ENCODE data around the gene RAB18.

The RAB18 gene

DNA sequence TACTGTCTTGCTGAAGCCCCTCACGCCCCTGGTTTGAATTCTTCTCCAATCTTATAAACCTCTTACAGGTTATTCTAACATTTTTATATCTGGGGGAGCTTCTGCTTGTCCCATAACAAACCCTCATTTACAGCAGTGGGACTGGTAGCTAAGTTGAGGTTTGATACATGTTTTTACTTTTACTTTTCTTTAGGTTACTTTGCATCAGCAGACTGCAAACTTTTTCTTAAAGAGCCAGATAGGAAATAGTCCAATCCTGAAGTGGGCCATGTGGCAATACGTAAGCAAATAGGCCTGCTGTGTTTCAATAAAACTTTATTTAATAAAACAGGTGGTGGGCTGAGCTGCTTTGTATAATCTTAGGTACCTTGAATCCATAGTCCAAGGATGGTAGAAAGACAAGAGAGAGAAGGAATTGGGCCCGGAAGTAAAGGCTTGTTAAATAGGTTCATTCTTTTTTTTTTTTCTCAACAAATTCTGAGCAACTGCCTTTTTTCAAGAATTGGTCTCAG is 27.3 kb downstream of the RAB18 start:
- TF ChIP-seq, protein P1, sequence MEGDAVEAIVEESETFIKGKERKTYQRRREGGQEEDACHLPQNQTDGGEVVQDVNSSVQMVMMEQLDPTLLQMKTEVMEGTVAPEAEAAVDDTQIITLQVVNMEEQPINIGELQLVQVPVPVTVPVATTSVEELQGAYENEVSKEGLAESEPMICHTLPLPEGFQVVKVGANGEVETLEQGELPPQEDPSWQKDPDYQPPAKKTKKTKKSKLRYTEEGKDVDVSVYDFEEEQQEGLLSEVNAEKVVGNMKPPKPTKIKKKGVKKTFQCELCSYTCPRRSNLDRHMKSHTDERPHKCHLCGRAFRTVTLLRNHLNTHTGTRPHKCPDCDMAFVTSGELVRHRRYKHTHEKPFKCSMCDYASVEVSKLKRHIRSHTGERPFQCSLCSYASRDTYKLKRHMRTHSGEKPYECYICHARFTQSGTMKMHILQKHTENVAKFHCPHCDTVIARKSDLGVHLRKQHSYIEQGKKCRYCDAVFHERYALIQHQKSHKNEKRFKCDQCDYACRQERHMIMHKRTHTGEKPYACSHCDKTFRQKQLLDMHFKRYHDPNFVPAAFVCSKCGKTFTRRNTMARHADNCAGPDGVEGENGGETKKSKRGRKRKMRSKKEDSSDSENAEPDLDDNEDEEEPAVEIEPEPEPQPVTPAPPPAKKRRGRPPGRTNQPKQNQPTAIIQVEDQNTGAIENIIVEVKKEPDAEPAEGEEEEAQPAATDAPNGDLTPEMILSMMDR (IDR thresholded peaks at IDR 0.05; ENCODE audit: low read depth, low read length, missing control alignments): no peak
- H3K4me3 ChIP-seq (replicated peaks; ENCODE audit: low read depth, low read length): no peak overlapping the region
- DNase-seq (ENCODE audit: extremely low read depth, low read depth): no peak

DNA sequence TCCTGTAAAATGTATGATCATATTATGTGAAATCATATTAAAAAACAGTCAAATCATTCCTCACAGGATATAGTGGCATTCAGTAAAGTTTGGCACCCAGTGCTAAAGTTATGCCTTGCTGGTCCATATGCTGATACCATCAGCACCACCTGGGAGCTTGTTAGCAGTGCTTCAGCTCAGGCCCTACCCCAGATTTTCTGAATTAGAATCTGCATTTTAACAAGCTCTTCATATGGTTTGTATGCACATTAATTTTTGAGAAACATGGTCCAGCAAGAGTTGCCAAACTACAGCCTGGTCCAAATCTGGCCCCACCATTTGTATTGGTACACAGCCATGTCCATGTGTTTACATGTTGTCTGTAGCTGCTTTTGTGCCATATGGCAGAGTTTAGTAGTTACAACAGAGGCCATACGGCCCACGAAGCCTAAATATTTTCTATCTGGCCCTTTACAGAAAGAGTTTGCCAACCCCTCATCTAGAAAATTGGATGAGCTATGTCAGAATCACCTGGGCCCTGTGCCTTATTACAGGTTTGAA is 30.1 kb downstream of the RAB18 start:
- DNase-seq (ENCODE audit: extremely low read depth, low read depth): no peak
- TF ChIP-seq, protein P1 (IDR thresholded peaks at IDR 0.05; ENCODE audit: low read depth, low read length, missing control alignments): no peak
- no peak overlapping the region for H3K4me3 ChIP-seq (replicated peaks; ENCODE audit: low read depth, low read length)

DNA sequence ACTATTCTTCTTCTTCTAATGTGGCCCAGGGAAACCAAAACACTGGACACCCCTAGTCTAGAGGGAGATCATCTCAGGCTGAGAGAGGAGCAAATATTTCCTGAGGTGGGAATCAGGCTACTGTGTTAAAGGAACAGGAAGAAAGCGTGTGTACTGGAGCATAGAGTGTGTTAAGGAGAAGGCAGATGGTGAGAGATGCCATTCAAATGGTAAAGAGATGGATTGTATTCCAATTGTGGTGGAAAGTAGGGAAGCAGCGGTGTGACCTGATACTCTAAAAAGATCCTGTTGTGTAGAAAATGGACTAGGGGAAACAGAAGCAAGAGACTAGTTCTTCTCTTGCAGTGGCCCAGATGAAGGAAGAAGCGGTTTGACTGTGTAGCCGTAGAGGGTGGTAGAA is 31.2 kb downstream of the RAB18 start:
- TF ChIP-seq, protein P1 (IDR thresholded peaks at IDR 0.05; ENCODE audit: low read depth, low read length, missing control alignments): no peak
- no peak for DNase-seq (ENCODE audit: extremely low read depth, low read depth)
- no peak overlapping the region for H3K4me3 ChIP-seq (replicated peaks; ENCODE audit: low read depth, low read length)

DNA sequence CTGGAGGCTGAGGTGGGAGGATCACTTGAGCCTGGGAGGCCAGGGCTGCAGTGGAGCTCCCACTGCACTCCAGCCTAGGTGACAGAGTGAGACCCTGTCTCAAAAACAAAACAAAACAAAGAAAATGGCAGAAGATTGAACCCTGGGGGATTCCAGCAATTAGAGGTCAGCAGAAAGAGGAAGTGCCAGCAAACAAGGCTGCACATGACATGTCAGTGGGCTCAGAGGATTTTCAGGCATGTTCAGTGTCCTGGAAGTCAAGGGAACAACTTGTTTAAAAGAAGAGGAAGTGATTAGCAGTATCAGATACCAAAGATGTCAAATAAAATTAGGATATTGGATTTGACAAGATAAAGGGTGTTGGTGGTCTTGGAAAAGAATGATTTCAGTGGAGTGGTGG is 32.3 kb downstream of the RAB18 start:
- no peak overlapping the region for H3K4me3 ChIP-seq (replicated peaks; ENCODE audit: low read depth, low read length)
- TF ChIP-seq, protein P1 (IDR thresholded peaks at IDR 0.05; ENCODE audit: low read depth, low read length, missing control alignments): no peak
- no peak for DNase-seq (ENCODE audit: extremely low read depth, low read depth)

DNA sequence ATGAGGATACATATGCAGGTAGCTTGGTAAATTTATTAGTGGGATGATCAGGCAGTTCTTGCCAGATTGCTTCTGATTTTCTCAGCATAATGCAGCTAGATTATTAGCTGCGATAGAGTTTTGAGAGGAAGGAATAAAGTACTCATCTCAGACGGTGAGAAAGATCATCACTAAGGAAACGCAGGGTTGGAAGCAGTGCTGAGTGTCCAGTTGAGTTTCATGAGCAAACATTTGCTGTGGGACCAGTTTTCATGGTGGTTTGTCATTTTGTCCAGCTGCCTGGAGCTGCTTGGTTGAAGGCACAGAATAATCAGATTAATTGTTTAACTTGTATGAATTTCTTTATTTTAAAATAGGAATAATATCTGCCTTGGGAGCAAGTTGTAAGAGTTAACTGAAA is 33.1 kb downstream of the RAB18 start:
- H3K4me3 ChIP-seq (replicated peaks; ENCODE audit: low read depth, low read length): no peak overlapping the region
- no peak for DNase-seq (ENCODE audit: extremely low read depth, low read depth)
- TF ChIP-seq, protein P1 (IDR thresholded peaks at IDR 0.05; ENCODE audit: low read depth, low read length, missing control alignments): no peak

DNA sequence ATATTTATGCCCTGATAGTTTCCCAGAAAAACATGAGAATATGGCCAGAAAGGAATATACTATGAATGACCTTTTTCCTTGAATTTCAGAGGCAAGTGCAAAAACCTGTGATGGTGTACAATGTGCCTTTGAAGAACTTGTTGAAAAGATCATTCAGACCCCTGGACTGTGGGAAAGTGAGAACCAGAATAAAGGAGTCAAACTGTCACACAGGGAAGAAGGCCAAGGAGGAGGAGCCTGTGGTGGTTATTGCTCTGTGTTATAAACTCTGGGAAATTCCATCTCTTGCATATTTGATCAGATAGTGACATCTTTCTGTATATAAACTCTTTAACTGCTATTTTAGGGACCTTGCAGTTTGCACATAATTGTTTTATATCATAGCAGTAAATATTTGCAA is 33.7 kb downstream of the RAB18 start:
- no peak for DNase-seq (ENCODE audit: extremely low read depth, low read depth)
- TF ChIP-seq, protein P1 (IDR thresholded peaks at IDR 0.05; ENCODE audit: low read depth, low read length, missing control alignments): no peak

DNA sequence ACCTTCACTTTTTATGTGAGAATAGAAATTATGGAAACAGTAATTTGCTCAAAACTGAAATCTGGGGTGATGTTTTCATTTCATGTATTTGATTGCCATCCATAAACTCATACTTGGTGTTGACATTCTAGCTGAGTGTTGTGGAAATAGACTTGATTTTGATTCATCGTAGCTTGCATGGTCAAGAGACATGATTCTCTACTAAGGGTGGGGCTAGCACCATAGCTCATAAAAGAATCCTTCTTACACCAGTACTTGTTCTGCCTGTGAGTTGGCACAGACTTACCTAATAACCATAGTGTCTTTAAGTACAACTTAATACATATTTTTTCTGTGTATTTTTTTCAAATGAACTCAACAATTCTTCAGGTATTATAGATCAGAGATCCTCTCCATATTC is 36.6 kb downstream of the RAB18 start:
- H3K4me3 ChIP-seq (replicated peaks; ENCODE audit: low read depth, low read length): no peak overlapping the region
- TF ChIP-seq, protein P1 (IDR thresholded peaks at IDR 0.05; ENCODE audit: low read depth, low read length, missing control alignments): no peak
- DNase-seq (ENCODE audit: extremely low read depth, low read depth): no peak

More for the DNA sequence above, 33.7 kb downstream of the RAB18 start:
- H3K4me3 ChIP-seq (replicated peaks; ENCODE audit: low read depth, low read length): no peak overlapping the region
